GM21390 (cell line): ENCODE measurements around the gene RPS10.

Source experiments
- ATAC-seq: cut with Tn5 transposase; IDR thresholded peaks from one replicate; pipeline ENCODE4 v1.9.1; 2021; ENCODE audit not compliant: unreplicated experiment

Gene RPS10

GRCh38 chr6:34425498-34426410 lies at the start of gene RPS10:
Gene RPS10 (minus strand): TSS chr6:34426069. CDS start chr6:34425221, 848 bp downstream.
- peak; percentile 76 for ATAC-seq

- ATAC-seq, result no peak
These were observed 49.4 kb upstream of the RPS10 start for GRCh38 chr6:34475238-34475682.

DNA sequence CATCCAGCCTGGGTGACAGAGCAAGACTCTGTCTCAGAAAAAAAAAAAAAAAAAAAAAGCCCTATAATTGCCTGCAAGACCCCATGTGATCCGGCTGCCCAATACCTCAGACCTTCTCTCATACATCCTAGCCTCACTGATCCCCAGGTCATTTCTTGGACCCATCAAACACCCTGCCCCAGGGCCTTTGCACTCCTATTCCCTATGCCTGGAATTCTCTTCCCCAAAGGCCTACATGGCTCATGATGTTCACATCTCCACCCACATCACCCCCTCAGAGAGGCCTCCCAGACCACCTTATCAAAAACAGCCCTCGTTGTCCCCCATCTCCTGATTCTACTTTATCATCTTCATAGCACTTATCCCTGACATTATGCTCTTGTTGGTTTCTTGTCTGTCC lies 48.9 kb upstream of the RPS10 start:
- no peak for ATAC-seq

GRCh38 chr6:34473967-34474366 lies 48.1 kb upstream of the RPS10 start:
- no peak for ATAC-seq

DNA sequence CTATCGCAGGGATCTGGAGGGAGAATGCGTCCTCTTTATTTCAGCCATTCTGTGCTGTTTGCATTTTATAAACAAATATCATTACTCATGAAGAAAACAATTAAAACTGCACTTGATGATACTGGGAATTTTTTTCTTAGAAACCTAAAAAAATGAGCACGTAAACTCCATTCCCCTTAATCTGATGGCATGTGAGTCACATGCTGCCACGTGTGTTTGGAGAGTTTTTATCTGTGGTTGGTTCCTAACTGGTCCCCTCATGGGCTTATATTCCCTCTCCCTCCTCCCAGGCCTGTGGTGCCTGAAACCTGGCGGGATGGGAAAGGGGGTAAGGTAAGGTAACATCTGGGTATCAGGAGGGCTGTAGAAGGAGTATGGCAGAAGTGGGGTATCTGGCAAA lies 46.6 kb upstream of the RPS10 start:
- ATAC-seq, result no peak

DNA sequence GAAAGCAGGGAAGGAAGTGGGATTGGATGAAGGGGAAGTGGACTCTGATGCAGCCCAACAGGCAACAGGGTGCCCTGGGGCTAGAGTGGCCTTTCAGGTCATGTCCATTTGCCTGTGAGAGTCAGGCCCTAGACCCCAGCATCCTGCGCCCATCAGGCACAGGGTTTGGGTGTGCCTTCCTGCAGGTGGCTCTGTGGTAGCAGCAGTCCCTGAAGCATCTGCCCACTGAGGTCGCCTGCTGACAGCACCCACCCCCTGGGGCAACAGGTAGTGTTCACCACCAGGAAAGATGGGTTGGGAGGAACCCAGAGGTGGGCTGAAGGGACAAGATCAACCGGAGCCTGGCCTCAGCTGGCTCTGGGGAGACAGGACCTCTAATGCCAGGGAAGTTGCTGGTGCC lies 43.6 kb upstream of the RPS10 start:
- no peak for ATAC-seq

DNA sequence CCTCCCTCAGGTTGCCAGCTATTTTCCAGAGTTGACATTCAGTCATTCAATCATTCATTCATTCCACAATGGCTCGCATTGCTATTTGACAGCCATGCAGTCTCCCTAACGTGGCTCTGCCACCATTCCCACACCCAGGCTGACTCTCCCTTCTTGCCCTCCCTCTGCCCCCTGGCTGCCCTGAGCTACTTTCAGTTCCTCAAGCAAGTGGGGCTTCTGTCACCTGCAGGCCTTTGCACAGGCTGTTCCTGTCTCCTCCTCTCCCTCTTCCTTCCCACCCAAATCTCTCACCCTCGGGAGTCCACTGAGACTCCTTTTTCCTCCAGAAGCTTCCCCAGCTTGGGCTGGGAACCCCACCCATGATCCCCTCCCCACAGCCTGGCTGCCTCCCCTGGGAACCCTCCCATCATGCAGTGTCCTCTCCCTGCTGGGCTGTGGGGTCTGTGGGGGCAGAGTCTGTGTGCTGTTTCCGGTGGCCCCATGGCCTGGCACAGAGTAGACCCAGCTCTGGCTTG lies 42.6 kb upstream of the RPS10 start:
- no peak for ATAC-seq

GRCh38 chr6:34466242-34467185 lies 40.6 kb upstream of the RPS10 start:
- no peak for ATAC-seq

DNA sequence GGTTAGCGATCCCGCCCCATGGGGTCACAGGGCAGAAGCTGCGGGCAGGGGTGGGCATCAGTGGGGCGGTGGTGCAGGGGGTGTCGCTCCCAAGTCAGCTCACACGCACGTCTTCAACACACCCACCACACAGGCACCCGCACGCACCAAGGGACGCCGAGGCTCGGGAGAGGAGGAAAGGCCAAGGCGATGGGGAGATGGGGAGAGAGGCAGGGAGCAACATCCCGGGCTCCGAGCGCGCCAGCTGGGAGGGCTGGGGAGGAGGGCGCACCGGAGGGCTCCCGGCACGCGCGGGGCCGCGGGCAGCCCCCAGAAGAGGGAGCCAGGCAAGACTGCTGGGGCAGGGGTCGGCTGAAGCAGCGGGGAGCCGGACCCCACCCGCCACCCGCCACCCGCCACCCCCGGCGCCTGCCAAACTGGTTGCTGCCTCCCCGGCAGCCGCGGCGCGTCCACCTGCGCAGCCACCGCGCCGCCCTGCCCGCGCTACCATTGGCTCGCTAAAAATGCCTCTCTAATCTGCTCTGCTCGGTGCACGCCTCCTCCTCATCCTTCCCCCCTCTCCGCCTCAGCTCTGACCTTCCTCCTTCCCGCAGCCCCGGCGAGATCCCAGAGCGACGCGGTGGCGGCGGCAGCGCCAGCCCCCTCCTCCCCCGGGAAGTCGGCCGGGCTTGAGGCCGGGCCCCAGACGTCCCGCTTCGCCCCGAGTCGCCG lies 39.8 kb upstream of the RPS10 start, which contains the start of gene PACSIN1:
TSS of gene PACSIN1 (plus strand) at position 546 of the 711 bp plus-strand sequence. CDS start 60,230 bp downstream, outside the sequence.
- no peak for ATAC-seq

DNA sequence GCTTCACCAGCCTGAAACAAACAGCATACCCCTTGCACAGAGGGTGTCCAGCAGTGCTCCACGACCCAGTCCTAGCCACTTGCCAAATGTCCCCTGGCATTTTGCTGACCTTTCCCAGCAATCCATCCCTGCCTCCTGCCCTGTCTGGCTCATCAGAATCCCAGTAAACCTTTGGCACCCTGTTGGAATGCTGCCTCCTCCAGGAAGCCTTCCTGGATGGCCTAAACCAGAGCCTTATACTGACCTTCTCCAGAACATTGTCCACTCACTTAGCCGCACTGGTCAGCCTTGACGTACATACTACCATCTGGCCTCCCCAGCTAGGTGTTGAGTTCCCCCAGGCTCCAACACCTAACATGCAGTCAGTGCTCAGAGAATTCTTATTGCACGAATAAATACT lies 38.0 kb upstream of the RPS10 start:
- ATAC-seq, result no peak

GRCh38 chr6:34463299-34463698 lies 37.4 kb upstream of the RPS10 start:
- no peak for ATAC-seq

DNA sequence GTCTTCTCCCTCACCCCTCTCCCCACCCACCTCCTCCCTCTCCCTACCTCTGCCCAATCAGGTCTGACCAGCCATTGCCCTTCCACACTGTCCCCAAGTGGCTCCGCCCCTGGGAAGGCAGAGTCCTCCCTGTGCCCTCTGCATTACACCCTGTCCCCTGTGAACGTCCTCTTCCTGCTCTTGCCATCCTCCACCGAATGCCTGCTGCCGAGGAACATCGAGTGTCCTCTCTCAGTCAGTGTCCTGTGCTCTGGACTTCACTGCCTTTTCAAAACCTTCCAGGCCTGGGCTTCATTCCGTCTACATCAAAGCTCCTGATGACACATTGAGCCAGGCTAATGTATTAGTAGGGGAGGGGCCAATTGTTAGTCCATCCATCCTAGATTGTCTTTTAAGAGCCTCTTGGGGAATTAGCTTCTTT lies 36.7 kb upstream of the RPS10 start:
- no peak for ATAC-seq

- no peak for ATAC-seq
These were observed 36.1 kb upstream of the RPS10 start for GRCh38 chr6:34462010-34462409.

DNA sequence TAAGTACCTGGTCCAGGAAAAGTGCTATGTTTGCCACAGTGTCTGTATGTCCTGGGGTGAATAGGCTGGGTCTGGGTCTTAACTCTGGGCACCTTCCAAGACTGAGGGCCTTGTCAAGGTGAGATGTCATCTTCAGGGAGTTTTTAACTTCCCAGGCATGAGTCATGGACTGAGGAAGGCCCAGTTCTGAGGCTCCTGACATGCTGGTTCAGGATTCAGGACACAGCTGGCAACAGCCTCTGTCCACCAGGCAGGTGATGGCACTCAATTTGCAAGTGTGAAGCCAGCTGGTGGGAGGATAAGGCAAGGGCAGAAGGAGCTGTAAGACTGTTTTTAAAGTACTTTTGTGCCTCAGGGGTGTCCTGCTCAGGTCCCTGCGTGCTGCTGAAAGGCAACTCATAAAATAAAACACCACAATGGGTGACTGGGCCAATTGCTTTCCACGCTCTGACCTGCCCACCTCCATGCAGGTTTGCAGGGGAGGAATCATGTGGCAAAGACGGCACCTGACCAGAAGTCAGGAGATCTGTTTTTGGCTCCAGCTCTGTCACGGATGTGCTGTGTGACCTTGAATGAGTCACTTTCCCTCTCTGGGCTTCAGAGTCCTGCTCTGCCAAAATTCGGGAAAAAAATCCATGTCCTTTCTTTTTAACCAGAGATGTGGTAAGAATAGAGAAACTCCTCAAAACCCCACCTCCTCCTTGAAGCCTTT lies 35.1 kb upstream of the RPS10 start:
- no peak for ATAC-seq

DNA sequence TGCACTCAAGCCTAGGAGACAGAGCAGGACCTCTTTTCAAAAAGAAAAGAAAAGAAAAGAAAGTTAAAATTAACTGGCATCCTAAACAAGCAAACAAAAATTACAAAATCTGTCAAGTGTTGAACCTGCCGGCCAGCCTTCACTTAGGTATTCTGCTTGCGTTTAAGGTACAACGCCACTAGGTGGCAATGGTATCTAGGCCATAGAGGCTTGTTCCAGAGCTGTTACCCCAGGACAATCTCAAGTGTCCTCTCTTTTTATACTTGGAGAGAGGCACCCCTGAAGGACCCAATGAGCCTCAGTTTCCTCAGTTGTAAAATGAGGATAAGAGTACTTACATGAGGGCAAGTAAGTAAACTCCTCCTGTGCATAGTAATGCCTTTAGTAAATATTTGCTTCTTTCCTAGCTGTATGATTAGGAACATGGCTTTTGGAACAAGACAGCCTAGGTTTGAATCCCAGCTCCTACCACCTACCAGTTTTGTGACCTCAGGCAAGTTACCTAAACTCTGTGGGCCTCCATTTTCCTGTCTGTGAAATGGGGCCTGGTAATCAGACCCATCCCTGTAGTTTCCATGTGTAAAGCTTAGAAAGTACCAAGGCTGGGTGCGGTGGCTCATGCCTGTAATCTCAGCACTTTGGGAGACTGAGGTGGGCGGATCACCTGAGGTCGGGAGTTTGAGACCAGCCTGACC lies 34.2 kb upstream of the RPS10 start:
- no peak for ATAC-seq

- no peak for ATAC-seq
These were observed 32.2 kb upstream of the RPS10 start for GRCh38 chr6:34457742-34458735.

- no peak for ATAC-seq
These were observed 31.5 kb upstream of the RPS10 start for GRCh38 chr6:34457382-34457741.

GRCh38 chr6:34455831-34456230 lies 30.0 kb upstream of the RPS10 start:
- ATAC-seq, result no peak
